Activated T-cell treated with anti-CD3 and anti-CD28 coated beads for 48 hours (primary cell): ENCODE results near the gene PCBP3.
"Not testable (repeated sequence)": the region's sequence is repeated elsewhere in the genome, so short reads cannot be mapped to it uniquely, and the experiment has no call there.

ENCODE experiments used
- DNase-seq: peaks from one replicate; pipeline ENCODE4 v3.0.0-alpha.2; 2020; ENCODE audit warnings: low read depth

The PCBP3 gene

DNA sequence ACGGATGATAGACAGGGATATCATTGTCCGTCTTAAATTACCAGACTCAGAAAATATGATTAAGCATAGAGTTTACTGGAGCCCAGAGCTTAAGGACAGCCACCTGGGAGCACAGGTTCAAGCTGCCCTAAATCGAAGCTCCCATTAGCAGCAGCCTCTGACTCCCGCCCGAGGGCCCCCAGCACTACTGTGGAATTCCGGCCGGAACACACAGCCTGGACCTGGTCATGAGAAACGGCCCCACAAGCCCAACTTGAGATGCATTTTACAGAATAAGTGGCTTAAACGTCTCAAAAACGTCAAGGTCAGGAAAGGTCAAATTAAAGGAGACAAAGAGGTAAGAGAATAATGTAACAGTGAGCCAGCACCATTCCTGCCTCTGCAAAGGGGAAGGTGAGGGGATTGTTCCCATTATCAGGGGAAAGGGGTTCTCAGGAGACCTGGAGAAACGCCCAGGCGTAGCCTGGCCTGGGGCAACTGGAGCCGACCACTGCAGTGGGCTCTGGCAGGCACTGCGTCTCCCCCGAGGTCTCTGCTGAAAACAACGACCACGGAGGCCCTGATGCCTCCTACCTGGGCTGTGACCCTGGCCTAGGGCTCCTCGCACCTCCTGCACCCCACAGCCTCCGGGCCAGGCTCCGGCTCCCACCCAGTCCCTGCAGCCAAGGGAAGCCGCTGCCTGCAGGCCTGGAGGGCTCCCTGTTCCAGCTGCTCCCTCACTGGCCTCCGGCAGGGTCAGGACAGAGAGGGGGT is 326.6 kb downstream of the PCBP3 start:
- no peak for DNase-seq

DNA sequence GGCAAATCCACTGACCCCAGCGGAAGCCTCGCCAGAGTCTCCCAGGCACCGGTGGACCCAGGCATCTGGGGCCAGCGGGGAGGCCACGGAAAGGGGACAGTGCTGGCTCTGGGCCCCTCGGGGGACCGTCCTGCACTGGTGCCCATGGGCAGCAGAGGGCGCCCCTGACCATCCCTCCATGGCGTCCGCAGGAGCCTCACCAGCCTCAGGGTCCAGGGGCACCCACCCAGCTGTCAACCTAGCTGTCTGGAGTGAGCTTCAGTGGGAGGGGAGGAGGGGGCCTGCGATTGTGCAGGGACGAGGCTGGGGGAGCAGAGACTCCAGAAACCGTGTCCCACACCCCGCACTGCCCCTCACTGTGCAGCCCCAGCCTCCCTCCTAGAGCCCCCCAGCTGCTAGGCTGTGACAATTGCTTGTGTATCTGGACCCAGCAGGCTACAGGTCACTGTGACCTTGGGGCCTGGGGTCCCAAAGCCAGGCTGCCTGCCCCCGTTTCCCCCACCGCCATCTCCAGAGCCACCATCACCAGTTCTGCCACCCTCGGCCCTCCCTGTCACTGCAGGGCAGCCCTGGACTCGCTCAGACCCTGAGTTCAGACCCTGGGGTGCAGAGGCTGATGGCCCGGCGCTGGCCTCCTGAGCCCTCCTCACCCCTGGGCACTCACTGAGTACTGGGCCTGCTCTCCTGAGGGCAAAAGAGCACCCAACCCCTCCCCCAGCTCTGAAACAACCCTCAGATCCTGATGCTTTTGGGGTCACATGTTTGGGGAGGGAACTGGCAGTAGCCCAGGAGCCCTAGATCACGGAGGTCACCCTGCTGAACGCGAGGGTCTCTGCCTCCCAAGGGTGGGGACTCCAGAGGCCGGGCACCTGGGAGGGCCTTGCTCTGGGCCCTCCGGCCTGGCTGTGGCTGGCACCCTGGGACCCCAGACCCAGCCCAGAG is 327.4 kb downstream of the PCBP3 start:
- DNase-seq = peak; percentile 52

DNA sequence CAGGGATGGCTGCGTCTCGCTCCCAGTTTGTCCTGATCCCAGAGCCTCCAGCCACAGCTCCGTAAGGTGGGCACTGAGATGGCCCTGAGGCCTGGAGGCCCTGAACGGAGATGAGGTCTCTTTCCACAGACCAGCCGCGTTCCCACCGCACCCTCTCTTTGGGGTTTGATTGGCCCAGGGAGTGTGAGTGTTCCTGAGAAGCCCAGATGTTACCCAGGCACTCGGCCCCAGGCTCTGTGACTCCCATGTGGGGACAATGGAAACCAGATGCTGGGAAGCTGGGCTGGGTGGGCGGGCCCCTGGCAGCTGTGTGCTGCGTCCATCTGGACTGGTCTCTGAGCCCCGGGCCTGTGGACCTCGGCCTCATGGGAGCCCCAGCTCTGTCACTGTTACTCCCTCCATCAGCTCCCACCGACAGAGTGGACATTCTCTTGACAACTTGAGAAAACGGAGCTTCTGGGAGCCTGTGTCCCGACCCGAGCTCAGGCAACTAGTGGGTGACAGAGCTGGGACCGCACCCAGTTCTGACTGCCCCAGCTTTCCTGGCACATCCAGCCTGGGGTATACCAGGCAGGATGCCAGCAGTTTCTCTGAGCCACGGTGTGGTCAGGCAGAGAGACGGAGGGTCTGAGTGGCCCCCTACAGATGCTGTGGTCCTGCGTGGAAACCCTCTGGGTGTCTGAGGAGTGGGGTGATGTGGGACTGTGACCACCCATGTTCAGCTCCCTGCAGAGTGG is 328.3 kb downstream of the PCBP3 start:
- DNase-seq = no peak

DNA sequence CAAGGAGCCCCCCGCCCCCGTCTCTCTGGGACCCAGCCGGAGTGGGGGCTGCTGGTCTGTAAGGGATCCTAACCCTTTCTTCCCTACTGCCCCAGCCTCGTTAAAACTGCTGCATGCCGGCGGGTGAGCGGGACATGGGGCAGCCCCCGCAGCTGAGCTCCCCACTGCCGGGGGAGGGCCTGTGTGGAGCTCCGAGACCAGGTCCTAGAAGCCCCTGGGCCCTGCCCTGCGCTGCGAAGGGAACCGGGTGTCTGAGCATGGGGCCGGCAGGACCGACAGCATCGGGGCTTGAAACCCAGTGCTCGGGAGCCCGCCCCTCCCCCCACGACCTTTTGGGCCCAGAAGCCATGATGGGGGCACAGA is 328.8 kb downstream of the PCBP3 start:
- DNase-seq = no peak

DNA sequence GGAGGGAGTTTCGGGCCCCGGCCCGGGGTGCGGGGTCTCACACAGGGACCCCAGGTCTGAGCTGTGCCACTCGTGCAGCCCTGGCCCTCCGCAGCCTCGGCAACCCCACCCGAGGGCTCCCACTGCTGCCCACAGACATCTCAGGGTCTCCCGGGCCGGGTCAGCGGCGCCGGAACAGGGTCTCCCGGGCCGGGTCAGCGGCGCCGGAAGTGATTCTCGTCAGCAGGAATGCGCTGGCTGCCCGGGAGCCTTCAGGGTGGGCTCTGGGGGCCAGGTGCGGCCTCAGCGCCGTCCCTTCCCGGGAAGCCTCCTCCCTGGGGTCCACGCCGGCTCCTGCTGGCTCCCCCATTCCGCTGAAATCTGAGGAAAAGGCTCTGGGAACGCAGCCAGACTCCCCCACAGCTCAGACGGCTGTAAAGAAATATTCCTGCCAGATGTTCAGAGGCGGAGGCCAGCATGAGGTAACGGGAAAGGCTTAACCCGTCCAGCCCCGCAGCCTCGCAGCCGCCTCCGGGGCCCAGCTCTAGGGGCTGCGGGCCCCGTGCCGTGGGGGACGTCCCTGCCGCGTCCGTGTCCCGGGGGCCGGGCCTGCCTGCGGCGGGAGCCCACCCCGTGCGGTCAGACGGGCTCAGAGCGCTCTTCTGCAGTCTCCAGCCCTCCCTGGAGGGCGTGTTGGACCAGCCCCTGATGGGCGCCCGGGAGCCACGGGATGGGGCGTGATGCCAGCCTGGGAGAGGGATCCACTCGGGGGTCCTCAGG is 329.4 kb downstream of the PCBP3 start:
- no peak for DNase-seq

DNA sequence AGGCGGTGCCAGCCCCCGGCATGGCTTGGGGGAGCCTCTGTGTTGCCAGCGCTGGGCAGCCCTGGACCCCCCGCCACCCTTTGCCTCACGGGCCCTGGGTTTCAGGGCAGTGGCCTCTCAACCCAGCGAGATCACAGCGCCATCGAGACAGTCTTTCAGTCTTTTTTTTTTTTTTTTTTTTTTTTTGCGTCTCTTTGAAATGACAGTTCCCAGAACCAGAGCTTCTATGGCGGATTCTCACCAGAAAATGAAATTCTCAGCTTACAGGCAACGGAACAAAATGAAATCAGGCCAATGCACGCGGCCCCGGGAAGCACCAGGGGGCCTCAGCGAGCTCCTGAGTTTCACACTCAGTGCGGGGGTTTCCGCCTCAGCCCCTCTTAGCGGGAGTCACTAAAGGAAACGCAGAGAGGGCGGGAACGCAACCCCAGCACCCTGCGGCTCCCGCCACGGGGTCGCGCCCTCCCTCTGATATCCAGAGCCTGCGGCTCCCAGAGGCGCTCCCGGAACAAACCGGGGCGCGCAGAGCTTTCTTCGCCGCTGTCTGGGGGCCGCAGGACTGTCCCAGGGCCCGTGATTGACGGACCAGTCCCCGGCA is 330.0 kb downstream of the PCBP3 start:
- peak; percentile 75 for DNase-seq

DNA sequence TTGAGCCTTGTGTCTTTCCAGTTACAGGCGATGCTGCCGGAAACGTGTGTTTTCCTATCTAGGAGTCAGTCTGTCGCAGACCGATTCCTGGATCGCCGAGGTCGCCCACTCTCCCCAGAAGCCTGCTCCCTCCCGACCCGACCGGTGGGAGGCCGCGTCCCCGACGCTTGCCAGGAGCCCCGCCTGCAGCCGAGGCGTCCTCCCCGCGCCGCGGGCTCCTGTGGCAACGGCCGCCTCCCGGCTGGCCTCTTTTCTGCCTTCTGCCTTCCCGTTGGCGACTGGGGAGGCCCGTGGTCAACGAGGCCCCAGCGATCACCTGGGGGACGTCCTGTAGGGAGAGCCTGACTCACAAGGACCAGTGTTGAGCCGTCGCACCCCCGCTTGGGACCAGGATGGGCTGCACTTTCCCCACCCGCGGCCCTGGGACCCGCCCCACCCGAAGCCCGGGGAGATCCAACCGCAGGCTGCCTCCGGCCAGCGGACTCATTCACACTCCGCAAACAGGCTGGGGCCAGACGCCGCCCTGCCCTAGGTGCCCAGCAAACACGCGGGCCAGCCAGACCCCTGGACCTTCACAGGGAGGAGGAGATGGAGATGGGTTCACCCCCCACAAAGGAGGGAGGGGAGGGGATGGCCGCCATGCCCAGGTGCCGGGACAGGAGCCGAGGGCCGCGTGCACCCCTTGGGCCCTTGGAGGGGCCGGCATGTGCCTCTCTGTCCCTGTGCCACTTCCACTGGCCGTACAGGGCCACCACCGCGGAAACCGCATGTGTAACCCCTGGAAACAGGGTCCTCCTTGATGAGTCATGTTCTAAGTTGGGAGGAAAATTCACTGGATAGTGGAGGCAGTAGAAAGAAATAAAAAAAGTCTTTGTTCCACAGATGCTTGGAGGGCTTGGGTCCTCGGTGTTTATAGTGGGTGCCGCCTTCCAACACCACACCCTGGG is 330.8 kb downstream of the PCBP3 start:
- peak; percentile 33 for DNase-seq

DNA sequence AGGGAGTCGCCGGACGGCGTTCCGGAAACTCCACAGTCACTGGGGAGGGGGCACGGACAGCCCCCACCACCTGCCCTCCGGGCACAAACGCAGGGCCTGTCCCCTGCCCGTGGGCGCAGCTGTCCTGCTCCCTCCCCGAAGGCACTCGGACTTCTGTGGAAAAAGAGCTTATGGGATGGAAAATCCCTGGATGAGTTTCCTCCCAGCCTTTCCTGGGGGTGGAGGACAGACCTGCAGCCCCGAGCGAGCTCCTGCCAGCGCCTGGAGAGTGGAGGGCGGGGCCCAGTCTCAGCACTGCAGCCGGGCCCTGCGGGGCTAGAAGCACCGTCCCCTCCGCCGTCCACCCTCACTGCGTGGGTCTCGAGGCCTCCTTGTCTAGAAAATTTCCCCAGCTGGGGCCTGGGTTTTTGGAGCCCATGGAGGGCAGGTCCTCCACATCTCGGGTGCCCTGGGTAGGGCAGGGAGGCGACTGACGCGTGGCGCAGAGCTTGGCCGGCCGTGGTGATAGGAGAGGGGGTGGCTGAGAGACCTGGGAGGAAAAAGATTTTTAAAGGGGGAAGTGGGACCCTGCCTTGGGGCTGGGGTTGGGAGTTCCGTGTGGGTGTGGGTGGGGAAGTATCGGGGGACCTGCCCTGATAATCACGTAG is 331.6 kb downstream of the PCBP3 start:
- DNase-seq = no peak

DNA sequence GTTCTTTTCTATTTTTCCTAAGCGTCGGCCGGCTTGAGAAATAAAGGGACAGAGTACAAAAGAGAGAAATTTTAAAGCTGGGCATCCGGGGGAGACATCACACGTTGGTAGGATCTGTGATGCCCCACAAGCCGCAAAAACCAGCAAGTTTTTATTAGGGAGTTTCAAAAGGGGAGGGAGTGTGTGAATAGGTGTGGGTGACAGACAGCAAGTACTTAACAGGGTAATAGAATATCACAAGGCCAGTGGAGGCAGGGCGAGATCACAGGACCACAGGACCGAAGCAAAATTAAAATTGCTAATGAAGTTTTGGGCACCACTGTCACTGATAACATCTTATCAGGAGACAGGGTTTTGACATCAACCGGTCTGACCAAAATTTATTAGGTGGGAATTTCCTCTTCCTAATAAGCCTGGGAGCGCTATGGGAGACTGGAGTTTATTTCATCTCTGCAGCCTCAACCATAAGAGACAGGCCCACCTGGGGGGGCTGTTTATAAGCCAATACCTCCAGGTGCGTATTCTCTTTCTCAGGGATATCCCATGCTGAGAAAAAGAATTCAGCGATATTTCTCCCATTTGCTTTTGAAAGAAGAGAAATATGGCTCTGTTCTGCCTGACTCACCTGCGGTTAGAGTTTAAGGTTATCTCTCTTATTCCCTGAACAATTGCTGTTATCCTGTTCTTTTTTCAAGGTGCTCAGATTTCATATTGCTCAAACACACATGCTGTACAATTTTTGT is 332.3 kb downstream of the PCBP3 start:
- DNase-seq = not testable (repeated sequence)

DNA sequence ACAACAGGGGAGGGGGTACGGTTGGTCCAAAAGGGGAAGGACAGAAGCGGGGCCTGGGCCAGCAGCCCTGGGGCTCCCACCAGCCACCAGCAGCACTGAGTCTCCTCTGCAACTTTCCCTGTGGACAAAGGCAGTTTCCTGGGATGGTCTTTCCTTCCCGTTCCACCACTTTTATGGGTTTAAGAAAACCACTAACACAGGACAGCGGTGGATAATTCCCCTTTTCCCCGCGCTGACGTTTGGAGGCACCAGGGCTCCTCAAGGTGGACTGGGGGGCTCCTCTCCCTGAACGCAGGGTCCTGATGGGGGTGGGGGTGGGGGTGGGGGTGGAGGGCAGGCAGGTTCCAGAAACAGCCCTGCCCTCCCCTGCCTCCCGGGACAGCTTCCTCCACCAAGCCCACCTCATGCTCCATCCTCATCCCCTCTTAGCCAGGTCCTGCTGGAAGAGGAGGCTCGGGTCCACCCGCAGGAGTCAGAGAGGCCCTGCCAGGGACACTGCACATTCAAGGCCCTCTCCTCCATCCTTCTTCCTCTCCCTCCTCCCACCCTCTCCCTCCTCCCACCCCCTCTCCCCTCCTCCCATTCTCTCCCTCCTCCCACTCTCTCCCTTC is 333.3 kb downstream of the PCBP3 start:
- no peak for DNase-seq

DNA sequence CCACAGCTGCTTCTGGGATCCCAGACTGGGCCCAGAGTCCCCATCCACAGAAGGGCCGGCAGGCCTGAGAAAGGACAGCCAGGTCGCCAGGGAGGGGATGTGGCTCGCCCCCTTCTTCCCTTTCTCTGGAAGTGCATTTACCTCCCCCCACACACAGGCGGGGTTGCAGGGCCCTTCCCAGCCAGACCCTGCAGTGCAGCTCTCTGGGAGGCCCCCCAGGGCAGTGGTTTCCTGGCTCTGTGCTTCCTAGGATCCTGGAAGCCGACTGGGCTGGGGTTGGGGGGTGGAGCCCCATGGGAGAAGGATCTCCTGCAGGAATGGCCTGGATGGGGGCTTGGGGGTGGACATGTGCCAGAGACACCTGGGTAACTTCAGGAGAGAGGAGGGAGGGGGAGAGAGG is 333.9 kb downstream of the PCBP3 start:
- DNase-seq = no peak

DNA sequence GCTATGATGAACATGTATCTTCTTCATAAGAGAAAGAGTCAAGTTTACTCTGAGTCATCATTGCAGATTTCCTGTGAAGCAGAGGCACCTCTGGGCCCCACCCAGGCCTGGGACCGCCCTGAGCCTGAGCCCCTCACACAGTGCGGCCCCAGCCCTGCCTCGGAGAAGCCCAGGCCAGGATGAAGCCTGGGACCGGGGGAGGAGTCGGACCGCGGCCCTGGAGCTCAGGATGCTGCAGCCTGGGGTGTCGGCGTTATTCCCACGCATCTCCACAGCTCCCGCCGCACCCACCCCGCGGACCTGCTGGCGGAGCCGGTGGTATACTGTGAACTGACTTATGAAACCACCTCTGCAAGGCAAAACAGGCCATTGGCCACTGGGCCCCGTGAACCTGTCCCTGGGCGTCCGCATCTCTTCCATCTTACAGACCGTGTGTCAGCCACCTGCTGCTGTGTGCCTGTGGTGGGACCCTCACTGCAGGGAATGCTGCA is 335.7 kb downstream of the PCBP3 start:
- DNase-seq = no peak

DNA sequence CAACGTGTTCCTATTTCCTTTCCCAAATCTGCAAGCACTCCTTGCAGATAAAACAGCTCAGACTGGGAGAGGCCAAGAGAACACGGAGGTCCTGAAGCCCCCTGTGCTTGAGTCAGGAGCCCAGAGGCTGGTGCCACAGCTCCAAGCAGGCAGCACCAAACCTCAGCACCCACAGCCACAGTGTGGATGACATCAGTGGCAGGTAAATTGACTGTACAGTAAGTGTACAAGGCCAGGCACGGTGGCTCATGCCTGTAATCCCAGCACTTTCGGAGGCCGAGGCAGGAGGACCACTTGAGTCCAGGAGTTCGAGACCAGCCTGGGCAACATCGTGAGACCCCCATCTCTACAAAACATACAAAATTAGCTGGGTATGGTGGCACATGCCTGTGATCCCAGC is 336.1 kb downstream of the PCBP3 start:
- no peak for DNase-seq

DNA sequence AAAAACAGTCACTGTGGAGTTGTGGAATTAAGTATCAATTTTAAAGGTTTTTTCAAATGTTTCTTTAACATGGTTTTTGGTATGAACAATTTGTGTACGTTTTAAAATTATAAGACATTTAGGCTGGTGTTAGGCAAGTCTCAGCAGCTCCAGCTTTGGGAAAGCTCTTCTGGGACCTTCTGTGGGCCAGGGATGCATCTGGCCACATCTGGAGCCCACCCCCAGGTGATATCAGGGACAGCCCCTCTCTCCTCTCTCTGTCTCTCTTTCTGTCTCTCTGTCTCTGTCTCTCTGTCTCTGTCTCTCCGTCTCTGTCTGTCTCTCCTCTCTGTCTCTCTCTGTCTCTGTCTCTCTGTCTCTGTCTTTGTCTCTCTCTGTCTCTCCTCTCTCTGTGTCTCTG is 336.7 kb downstream of the PCBP3 start:
- DNase-seq = no peak

DNA sequence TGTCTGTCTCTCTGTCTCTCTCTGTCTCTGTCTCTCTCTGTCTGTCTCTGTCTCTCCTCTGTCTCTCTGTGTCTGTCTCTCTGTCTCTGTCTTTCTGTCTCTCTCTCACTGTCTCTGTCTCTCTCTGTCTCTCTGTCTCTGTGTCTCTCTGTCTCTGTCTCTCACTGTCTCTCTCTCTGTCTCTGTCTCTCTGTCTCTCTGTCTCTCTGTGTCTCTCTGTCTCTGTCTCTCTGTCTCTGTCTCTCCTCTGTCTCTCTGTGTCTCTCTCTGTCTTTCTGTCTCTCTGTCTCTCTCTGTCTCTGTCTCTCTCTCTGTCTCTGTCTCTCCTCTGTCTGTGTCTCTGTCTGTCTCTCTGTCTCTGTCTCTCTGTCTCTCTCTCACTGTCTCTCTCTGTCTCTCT is 337.2 kb downstream of the PCBP3 start:
- no peak for DNase-seq

DNA sequence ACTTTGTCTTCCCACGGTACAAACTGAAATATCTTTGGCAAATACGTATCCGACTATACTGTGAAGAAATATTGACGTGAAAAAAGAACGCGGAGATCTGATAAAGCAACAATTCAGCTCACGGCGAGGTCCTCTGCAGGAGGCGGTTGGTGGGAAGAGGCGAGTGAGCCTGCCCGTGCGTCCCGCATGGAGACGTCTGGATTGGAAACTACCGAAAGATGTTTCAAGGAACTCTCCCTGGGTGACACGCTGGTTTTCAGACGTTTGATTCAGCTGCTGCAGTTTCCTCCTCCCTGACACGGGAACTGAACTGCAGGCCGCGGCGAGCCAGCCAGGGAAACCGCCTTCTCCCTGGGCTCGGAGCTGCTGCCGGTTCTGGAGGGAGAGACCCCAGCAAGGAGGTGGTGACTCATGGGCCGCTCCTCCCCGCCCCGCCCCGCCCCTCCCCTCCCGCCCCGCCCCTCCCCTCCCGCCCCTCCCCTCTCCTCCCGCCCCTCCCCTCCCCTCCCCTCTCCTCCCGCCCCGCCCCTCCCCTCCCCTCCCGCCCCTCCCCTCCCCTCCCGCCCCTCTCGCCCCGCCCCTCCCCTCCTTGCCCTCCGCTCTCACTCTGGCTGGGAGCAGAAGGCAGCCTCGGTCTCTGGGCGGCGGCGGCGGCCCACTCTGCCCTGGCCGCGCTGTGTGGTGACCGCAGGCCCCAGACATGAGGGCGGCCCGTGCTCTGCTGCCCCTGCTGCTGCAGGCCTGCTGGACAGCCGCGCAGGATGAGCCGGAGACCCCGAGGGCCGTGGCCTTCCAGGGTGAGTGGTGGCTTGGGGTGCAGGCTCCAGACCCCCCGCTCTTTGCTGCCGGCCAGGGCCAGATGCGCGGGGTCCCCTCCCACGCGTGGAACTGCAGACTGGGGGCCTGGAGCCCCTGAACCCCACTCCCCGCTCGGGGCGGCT is 337.9 kb downstream of the PCBP3 start, which contains the start of gene COL6A1:
Gene COL6A1, plus strand, starts transcription at position 620 of the 941 bp plus-strand sequence. Its CDS starts 81 bp downstream, at position 701.
- peak; percentile 32 for DNase-seq

DNA sequence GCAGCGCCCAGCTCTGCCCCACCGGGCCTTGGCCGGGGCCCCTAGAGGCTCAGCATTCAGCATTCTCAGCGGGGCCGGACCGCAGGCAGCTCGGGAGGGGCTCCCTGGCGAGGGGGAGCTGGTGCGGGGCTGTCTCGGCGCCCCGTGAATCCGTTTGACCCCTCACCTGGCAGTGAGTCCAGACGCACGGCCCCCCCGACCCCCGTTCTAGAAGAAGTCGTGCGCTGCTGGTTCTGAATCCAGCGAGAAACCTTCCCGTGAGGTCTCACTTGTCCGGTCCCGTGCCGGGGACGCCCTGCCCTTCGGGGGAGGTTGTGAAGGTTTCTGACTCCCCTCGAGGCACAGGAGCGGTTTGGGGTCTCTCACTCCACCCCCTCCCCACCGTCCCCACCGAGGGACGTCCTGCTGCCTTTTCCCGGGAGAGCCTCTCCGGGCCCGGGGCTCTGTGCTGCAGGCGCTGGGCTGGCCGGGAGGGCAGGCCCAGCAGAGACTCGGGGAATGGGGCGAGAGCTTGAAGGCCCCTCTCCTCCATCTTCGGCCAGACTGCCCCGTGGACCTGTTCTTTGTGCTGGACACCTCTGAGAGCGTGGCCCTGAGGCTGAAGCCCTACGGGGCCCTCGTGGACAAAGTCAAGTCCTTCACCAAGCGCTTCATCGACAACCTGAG is 338.7 kb downstream of the PCBP3 start:
- DNase-seq = no peak
